Retina (tissue), 1 donor: ENCODE results near the gene LRIG1.

Experiments used
- DNase-seq: peaks from one replicate; pipeline ENCODE4 v3.0.0-alpha.2; 2016

The LRIG1 gene

DNA sequence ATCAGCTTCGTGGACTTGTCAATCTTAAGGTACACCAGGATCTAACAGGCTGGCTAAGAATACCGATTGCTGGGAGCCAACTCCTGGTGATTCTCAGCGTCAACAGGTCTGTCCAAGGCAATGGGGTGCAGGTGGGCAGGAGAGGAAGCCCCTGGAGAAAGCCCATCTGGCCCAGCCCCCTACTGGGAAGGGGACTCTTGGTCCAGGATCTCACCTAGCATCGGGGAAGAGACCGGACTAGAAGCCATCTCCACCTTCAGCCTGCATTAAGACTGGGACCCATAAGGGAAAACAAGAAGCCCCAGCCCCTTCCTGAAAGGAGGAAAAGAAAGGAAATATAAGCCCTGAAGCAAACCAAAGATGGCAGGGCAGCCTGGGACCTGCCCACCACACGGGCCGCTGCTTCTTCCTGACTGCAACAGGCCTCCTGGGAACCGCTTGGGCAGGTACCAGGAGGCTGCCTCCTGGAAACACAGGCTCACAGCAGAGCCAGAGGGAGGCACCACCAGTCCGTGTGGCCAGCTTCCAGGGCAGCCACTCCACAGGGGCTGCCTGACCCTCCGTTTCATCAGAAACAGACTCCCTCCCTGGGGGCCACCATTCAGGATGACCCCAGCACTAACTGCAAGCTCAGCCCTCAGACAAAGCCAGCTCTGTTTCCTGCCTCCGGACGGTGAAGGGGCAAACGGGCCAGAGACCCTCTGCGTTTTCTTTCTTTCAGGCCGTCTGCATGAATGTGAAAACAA is 100.2 kb downstream of the LRIG1 start:
- DNase-seq = peak; percentile 71

DNA sequence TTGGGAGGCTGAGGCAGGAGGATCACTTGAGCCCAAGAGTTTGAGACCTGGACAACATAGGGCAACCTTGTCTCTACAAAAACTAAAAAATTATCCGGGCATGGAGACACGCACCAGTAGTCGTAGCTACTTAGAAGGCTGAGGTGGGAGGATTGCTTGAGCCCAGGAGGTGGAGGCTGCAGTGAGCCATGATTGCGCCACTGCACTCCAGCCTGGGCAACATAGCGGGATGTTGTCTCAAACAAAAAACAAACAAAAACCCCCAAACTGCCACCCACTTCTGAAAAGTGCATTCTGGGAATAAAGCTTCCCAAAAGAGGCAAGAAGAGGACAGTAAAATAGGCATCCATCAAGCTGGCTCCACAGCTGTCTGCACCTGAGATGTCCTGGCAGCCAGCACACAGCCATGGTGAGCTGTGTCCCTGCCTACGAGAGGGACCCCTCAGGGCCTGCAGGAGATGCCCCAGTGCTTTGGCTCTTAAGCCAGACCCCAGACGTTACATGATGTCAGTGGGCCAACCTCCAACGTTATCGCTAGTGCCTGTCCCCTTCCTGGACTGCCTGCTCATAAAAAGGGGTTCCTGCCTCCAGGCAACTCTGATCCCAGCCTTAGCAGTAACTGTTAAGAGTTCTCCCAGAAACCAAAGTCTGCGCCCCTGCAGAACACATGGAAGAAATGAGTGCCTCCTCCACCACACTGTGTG is 101.1 kb downstream of the LRIG1 start:
- DNase-seq = no peak

DNA sequence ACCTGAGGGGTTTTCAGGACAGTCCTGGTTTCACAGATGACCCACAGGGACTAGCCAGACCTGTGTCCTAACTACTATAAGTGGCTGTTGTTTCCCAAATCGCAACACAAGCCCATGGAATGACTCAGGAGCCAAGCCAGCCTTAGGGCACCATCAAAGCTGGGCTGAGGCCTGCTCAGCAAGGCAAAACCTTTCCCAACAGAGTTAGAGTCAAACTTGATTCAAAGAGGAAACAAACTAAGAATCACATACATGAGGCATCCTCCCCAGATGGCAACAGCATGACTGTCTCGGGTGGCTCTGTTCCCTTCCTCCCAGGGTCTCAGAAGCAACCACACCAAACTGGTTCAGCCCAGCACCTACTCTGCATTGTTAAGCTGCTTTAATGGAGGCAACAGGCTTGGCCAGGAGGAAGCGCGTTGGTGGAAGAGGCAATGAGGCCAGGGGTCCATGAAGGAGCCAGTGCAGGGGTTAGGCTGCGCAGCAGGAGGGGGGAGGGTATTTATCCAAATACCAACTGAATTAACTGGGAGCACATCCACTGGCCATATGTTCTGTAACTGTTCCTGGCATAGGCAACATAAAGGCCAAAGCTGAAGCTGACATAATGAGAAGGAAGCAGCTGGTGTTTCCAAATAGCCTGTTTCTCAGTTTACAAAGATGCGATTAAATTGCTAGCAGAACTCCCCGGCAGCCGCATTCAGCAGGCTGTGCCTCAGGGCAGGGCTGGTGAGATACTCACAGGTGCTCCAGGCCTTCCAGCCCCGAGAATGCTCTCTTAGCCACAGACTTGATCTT is 102.4 kb downstream of the LRIG1 start:
- peak; percentile 39 for DNase-seq

DNA sequence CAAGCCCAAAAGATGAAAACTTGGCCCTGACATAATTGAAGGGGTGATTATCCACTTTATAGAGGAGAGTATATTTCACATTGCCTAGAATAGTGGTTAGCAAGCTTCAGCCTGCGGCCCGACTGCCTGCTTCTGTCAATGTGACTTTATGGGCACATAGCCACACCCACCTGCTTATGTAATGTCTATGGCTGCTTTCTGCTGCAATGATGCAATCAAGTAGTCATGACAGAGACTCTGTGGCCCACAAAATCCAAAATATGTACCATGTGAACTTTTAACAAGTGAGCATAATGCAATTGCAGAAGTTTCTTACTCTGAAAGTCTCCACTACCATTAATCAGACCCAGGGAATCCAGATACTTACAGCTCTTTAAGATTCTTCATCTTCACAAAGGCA is 103.1 kb downstream of the LRIG1 start:
- DNase-seq = no peak

DNA sequence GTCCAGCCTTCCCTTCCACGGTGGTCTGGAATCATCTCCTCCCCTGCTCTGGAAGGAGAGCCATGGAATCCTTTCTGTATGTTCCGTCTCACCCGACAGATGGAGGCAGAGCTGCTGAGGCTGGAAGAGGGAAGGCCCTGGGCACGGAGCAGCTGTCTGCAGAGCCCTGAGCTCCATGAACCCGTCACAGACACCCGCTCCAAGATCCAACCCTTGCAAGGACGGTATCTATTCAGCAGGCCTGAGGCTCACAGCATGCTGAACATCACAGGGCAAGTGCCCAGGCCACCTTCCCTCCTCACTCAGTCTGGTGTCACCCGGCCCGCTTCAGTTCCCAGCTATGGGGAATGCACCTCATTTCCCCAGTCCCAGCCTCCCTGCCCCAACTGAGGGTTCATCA is 103.9 kb downstream of the LRIG1 start:
- no peak for DNase-seq

DNA sequence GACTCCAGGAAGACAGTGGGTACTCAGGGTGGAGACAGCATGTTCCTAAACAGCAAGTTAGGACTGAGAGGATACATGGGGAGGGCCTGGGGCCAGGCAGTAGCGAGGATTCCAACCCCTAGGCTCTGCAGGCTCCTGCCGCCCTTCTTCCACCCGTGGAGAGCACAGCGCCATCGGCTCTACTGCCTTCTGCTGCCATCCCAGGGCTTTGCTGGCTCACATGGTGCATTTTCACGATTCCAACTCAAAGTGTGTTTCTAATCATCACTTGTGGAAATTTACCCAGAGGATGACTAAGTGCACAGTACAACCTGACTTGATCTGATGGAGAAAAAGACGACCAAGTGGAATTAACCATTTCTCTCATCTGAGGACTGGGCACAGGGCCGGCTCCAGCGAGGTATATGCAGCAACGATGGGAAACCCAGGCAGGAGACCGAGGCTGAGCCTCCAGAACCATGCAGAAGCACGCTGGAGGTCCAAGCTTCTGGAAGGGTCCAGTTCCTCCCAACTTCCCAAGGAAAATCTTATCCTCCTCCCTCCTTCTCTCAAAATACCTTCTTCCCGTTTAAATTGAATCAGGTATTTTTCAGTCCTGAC is 104.6 kb downstream of the LRIG1 start:
- DNase-seq = no peak

DNA sequence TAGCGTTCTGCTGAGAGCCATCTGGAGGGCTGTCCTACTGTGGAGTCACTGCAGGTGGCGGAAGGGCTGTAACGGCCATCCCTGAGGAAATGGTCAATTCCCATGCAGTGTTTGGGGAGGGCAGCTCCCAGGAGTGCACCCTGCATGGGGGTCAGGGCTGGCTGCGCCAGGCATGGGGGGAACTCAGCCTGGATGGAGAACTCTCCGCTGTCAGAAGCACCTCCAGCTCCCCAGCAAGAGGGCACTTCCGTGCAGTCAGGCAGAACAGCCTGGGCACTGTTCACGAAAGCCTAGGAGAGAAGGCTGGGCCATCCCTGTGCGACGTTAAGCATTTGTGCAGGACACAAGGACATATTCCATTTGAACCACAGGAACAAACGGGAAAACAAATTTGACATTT is 105.2 kb downstream of the LRIG1 start:
- no peak for DNase-seq

DNA sequence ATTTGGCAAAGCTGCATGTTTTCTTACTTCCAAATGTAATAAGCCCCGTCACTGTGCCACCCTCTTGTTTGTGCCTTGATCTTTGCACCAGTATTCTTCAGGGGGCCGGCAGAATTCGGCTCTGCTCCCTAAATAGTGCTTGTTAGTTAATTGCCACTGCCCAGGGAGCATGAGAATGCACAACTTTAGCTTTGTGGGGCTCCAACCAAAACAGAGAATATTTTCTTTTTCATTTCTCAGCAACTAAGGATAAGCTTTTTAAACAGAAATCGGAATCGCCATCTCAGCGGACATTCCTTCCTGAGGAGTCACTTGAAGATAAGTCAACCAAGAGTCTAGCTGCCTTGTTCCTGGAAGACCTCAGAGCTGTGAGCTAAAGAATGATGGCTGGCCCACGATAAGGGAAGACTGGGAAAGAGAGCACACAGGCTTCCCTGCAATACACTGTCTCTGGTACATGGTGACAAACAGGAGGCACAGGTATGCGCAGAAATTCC is 106.0 kb downstream of the LRIG1 start:
- no peak for DNase-seq

DNA sequence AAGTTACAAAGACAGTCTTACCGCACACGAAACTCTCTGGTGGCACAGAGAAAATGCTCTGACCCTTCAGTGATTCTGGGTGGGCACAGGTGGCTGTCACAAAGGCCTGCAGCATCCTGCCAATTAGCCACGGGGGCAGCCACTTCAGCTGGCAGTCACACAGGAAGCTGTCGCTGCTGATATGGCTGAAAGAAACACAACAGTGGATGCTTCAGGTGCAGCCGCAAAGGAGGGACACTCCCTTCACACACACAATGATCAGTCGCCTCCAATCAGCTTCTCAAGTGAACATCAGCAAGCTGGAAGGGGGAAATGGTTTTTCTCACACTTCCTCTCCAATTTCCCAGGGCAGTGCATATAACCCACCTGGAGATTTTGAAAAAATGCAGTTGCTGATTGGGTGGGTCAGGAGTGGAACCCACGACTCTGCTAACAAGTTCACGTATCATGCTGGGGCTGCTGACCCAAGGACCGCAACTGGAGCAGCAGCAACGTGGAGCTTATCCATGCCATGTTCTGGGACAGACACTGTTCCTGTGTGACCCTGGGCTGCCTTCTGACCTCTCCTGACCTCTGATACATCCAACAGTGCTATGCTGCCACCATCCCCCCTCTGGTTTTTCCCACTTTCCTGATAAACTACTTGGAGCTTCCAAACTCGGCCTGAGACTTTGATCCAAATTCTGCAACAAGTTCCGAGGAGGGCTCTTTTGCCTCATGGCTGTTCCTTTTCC is 106.6 kb downstream of the LRIG1 start:
- DNase-seq = no peak

DNA sequence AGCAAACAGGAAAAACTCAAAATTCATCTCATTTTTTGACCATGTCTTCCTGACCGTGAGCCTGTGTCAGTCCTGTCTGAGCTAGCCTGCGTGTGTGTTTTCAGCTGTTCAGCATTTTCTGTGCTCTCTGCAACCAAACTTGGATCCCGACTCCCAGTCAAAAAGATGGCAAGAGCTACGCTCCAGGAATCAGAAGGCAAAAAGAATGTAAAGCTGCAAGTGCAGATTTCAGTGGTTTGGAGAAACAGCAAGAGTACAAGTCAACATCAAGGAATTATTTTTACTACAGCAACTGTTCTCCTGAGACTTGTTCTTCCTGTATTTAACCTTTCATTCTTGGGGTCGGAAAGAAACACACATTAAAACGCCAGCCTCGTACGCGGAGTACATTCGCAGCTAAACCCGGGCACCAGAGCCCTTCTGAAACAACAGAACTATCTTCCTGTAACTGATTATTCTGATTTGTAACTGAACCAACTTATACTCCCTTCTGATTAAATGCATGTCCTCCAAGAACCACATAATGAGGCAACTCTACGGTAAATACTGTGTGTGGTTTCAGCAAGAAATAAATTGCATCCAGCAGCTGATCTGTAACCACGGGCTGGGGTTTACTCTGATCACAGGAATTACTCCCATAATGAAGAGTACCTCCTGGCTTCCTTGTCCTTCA is 107.4 kb downstream of the LRIG1 start:
- no peak for DNase-seq

DNA sequence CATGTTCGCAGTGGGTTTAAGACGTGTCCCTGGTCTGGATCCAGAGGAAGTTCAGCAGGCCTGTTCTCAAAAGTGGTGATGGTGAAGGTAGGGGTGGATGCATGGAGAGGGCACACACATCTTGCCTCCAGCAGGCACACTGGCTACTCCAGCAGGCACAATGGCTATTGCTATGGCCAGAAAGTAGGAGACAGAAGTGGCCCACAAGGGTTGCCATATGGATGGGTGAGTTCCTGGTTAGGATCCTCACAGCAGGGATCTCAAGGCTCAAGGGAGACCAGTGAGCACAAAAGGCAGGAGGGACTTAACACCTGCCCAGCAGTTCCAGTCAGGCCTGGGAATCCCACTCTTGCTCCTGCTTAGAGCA is 107.9 kb downstream of the LRIG1 start:
- DNase-seq = no peak

DNA sequence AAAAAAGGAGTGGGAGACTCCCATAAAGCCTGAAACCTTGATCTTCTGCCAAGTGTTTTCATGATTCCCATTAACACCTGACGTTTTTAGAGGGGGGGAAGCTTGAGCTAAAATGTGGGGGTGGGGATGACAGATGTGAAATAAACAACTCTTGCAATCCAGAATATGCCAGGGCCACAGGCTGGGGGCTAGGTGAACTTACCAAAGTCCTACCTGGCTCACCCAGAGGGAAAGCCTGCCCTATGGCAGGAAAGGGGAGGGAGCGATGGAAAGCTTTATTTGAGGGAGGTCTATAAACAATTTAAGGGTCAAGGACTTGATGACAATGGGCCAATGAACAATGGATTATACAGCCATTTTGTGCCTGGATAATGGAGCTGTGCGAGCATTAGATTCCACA is 108.3 kb downstream of the LRIG1 start:
- DNase-seq = no peak

DNA sequence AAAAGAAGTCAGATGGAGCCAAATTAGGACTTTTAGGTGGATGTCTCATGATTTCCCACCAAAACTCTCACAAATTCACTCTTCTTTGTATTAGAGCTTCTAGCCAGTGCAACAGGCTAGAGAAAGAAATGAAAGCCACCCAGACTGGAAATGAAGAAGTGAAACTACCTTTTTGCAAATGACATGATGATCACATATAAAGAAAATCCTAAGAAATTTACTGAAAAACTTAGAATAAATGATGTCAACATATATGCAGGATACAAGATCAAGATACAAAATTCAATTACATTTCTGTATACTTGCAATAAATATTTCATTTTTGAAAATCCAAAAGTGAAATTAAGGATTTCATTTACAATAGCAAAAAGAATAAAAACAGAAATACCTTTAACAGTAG is 110.8 kb downstream of the LRIG1 start:
- DNase-seq = no peak

DNA sequence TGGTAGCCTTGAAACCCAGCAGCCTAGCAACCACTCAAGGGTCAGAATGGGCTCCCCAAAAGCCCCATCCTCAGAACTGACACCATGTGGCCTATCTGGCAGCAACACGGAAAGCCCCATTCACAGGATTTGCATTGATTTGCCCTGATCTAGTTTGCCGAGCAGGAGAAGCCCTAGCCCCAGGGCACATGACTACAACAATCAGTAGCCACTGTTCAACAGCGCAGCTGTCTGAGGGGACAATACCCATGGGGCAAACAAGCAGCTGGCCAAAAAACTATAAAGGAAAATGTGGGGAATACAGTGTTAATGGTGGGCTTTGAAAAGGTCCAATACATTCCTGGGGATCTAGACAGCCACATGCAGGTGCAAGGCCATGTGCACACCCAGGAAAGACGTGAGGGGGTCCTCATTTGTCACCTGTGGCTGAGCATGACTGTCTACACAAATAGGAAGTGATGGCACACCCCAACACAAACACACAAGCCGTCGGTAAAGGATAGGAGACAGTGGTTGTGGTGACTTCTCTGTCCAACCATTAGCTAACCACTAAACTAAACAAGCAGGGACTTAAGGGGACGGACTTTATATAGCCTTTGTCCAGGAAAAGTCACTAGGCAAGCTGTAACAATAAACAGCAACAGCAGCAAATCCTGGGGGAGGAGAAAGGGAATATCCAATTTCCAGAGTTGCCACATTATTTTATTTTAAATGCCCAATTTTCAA is 113.7 kb downstream of the LRIG1 start:
- no peak for DNase-seq

DNA sequence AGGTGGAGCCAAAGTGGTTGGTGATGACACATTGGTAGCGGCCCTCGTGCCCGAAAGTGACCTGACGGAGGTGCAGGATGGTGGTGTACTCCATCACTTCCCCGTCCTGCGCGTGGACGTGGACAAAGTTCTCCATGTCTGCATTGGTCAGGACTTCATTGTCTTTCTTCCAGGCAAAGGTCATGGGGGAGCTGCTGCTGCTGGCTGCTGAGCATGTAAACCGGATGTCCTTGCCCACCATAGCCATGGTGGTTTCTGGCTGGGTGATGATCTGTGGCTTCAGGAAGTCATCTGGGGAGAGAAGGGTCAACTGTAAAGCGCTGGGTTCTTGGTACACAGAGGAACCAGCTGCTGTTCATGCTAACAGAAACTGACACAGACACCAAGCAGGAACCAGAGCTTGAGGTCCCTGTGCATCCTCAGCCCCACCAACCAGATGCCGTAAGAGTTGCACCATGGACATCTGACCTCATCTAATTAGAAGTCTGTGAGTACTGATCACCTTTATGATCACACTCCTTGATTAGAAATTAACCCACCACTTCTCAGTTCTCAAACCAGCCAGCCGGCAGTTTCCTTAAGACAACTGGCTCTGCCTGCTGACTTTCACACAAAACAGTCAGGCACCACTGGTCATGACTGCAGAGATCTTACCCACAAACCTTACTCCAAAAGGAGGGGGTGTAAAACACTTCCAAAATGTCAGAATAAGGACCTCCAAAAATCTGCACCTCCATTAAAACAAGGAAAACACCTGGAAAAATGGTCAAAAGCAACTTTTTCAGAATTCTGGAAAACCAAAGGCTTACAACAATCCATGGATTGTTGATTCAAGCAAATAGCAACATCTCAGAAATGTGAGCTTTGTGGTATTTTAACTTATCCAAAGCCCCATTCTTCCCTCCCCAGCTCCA is 114.6 kb downstream of the LRIG1 start:
- DNase-seq = no peak

DNA sequence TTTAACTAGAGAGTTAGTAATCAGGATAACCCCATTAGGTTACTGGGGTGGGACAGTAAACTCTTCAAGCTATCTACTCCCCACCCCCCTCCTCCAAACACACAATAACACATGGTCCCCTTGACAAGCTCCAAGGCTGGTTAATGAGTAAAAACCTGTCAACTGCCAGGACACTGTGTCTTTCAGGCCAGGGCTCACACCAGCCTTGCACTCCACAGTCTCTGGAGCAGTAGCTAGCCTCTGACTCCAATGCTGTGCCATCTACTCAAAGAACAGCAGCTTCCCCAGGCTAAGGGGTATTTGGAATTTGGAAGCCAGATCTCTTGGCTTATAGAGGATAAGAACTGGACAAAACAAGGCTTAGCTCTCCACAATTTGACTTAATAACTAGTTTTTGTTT is 115.8 kb downstream of the LRIG1 start:
- no peak for DNase-seq

DNA sequence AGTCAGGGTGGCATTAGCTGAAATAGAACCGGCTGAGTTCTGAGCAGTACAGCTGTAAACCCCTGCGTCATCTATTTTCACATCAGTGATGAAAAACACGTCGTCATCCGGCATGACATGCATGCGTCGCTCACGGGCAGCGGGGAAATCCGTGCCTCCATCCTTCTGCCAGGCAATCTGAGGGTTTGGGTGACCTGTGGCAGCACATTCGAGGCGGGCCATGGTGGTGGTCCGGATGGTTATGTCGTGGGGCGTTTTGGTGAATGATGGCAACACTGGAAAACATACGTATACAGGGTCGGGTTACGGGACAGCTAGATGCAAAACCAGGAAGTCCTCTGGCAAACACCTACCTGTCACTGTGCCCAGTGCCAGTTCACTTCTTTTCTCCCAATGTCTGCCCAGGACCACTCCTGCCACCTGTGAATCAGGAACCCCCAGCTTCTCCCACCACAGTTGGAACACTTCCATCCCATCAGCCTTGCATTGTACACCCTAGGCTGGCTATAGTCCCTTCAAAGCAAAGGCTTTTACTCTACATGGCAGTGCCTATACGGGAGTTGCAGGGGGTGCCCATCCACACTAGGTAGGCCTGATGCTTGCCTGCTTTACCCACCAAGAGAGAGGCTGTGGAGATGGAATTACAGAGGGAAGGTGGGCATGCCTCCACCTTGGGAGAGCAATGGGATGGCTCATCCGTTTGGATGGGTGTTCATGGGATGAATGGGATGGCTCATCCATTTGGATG is 116.7 kb downstream of the LRIG1 start:
- DNase-seq = no peak

DNA sequence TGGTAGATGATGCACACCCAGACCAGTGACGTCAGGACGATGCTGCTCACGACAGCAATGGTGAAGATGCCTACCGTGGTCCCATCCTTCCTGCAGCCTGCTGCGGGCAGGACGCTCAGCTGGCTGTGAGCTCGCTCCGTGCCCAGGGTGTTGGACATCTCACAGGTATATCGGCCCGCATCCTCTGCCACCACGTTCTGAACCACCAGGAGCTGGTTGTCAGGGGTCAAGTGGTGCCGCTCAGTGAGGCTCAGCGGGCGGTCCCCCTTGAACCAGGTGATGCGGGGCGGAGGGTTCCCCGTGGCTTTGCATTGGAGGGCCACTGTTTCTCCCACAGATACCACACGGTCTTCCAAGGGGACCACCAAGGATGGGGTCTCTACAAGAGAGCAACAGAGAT is 117.8 kb downstream of the LRIG1 start:
- no peak for DNase-seq

DNA sequence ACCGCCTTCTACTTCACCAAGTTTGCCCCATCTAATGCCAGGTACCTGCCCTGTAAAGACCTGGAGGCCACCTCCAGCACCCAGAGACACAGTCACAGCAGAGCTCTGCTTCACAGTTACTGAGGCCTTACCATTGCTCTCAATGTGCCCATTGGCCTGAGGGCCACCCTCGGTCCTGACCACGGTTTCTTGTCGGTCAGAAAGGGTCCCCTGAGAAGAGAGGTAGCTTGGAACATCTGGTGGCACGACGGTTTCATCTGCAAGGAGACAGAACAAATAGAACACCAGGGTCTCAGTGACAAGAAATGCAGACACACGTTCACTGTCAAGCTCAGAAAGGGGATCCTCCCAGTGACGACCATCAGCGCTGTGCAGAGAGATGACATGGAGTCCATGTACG is 118.7 kb downstream of the LRIG1 start:
- no peak for DNase-seq
